Activated gamma-delta T cell treated with Interleukin-2 at 50 U/mL for 16 hours (primary cell): ENCODE measurements around the gene SULT1C2.
"Not testable (repeated sequence)": the region's sequence is repeated elsewhere in the genome, so short reads cannot be mapped to it uniquely, and the experiment has no call there.

Source experiments
- DNase-seq: peaks from one replicate; pipeline ENCODE4 v3.0.0-alpha.2; 2020

The SULT1C2 gene

GRCh38 chr2:108288534-108289106 lies at the start of gene SULT1C2:
Gene SULT1C2 (plus strand): TSS chr2:108288895. CDS start chr2:108293668, 4,773 bp downstream.
- DNase-seq: no peak

GRCh38 chr2:108239786-108240185 lies 48.9 kb upstream of the SULT1C2 start, which contains the start of gene SULT1C3:
Gene SULT1C3 (plus strand): TSS chr2:108239968. CDS start chr2:108247195, 7,227 bp downstream.
- DNase-seq: no peak

- DNase-seq: no peak
These were observed 47.7 kb upstream of the SULT1C2 start for GRCh38 chr2:108240966-108241365.

GRCh38 chr2:108243566-108243965 lies 45.1 kb upstream of the SULT1C2 start:
- DNase-seq: no peak

- no peak for DNase-seq
These were observed 43.9 kb upstream of the SULT1C2 start for GRCh38 chr2:108244667-108245414.

- DNase-seq: no peak
These were observed 35.6 kb upstream of the SULT1C2 start for GRCh38 chr2:108253106-108253505.

- DNase-seq: no peak
These were observed 30.9 kb upstream of the SULT1C2 start for GRCh38 chr2:108257757-108258331.

GRCh38 chr2:108260773-108261172 lies 27.9 kb upstream of the SULT1C2 start:
- DNase-seq: no peak

- no peak for DNase-seq
These were observed 26.7 kb upstream of the SULT1C2 start for GRCh38 chr2:108262036-108262435.

GRCh38 chr2:108263401-108263800 lies 25.3 kb upstream of the SULT1C2 start:
- DNase-seq: no peak

GRCh38 chr2:108266218-108266617 lies 22.5 kb upstream of the SULT1C2 start:
- no peak for DNase-seq

- no peak for DNase-seq
These were observed 21.6 kb upstream of the SULT1C2 start for GRCh38 chr2:108267101-108267500.

GRCh38 chr2:108268001-108268400 lies 20.7 kb upstream of the SULT1C2 start:
- no peak for DNase-seq

- no peak for DNase-seq
These were observed 18.3 kb upstream of the SULT1C2 start for GRCh38 chr2:108270346-108270745.

GRCh38 chr2:108270768-108271506 lies 17.8 kb upstream of the SULT1C2 start:
- no peak for DNase-seq

- no peak for DNase-seq
These were observed 16.9 kb upstream of the SULT1C2 start for GRCh38 chr2:108271691-108272253.

GRCh38 chr2:108278631-108279030 lies 10.1 kb upstream of the SULT1C2 start:
- no peak for DNase-seq

GRCh38 chr2:108279468-108279867 lies 9.2 kb upstream of the SULT1C2 start:
- no peak for DNase-seq

- DNase-seq: no peak
These were observed 8.2 kb upstream of the SULT1C2 start for GRCh38 chr2:108280466-108280865.

GRCh38 chr2:108284566-108284965 lies 4.1 kb upstream of the SULT1C2 start:
- not testable (repeated sequence) for DNase-seq

- no peak for DNase-seq
These were observed 3.1 kb upstream of the SULT1C2 start for GRCh38 chr2:108285616-108286015.

GRCh38 chr2:108287169-108287568 lies 1.5 kb upstream of the SULT1C2 start:
- DNase-seq: no peak

GRCh38 chr2:108293850-108294249 lies 5.2 kb downstream of the SULT1C2 start:
- DNase-seq: no peak
